Smooth muscle cell (in vitro differentiated cells): Measurements from ENCODE around the gene TTC16. TPM values are rescaled to one million over a fixed set of nuclear protein-coding genes. Genes with fewer than 3 reads are reported as not detected.

ENCODE experiments used
- polyA plus RNA-seq: library from polyadenylated mRNA; unstranded; fragments of >200 nt; fragmentation: Nextera tagmentation; extraction: Ambion mirVana; gene quantifications from 2 replicates; pipeline ENCODE4 v1.2.1, GENCODE V29; 2016
- total RNA-seq: library from RNA; depleted of rRNA; stranded (reverse); fragments of >200 nt; gene quantifications from 2 replicates; pipeline ENCODE4 v1.2.3, GENCODE V29; 2014

TTC16 gene
- total and polyA plus RNA-seq, 2 experiments from 2014 or later, result 0.22 TPM; not detected in 1

Other genes with a start within 250 kb of the TTC16 start
- gene STXBP1, start 103.8 kb upstream of the TTC16 start, total RNA-seq, result 22.4 and 39.5 TPM in 2 replicates
- gene STXBP1, start 103.8 kb upstream of the TTC16 start, polyA plus RNA-seq, result 22.8 and 26.7 TPM in 2 replicates
- gene CFAP157, start 9.1 kb upstream of the TTC16 start, total RNA-seq, result not detected in 2 replicates
- gene CFAP157, start 9.1 kb upstream of the TTC16 start, polyA plus RNA-seq, result 0.33 and 0.41 TPM in 2 replicates
- gene PTRH1, start 416 bp upstream of the TTC16 start, total RNA-seq, result 5.6 and 11.9 TPM in 2 replicates
- gene PTRH1, start 416 bp upstream of the TTC16 start, polyA plus RNA-seq, result 33.8 and 34.7 TPM in 2 replicates
- 6.5 and 7.3 TPM in 2 replicates for gene TOR2A, start 19.2 kb downstream of the TTC16 start, total RNA-seq
- gene TOR2A, start 19.2 kb downstream of the TTC16 start, polyA plus RNA-seq, result 11.5 and 12.3 TPM in 2 replicates
- gene SH2D3C, start 62.6 kb downstream of the TTC16 start, total RNA-seq, result 1.5 TPM in 1 of 2 replicates, not detected in the other
- gene SH2D3C, start 62.6 kb downstream of the TTC16 start, polyA plus RNA-seq, result 0.54 and 0.83 TPM in 2 replicates
- gene CDK9, start 70.0 kb downstream of the TTC16 start, total RNA-seq, result 38.2 and 48.0 TPM in 2 replicates
- gene CDK9, start 70.0 kb downstream of the TTC16 start, polyA plus RNA-seq, result 61.4 and 68.6 TPM in 2 replicates
- 9.2 and 12.9 TPM in 2 replicates for gene FPGS, start 86.8 kb downstream of the TTC16 start, total RNA-seq
- gene FPGS, start 86.8 kb downstream of the TTC16 start, polyA plus RNA-seq, result 26.2 and 34.9 TPM in 2 replicates
- 11.1 and 12.6 TPM in 2 replicates for gene ENG, start 138.6 kb downstream of the TTC16 start, total RNA-seq
- 42.4 and 54.1 TPM in 2 replicates for gene ENG, start 138.6 kb downstream of the TTC16 start, polyA plus RNA-seq
- gene AK1, start 161.6 kb downstream of the TTC16 start, total RNA-seq, result 22.2 and 52.4 TPM in 2 replicates
- gene AK1, start 161.6 kb downstream of the TTC16 start, polyA plus RNA-seq, result 97.8 and 115 TPM in 2 replicates
- gene ST6GALNAC6, start 183.5 kb downstream of the TTC16 start, total RNA-seq, result 34.3 and 36.4 TPM in 2 replicates
- gene ST6GALNAC6, start 183.5 kb downstream of the TTC16 start, polyA plus RNA-seq, result 48.8 and 65.8 TPM in 2 replicates
- 5.3 and 22.5 TPM in 2 replicates for gene ST6GALNAC4, start 201.0 kb downstream of the TTC16 start, total RNA-seq
- gene ST6GALNAC4, start 201.0 kb downstream of the TTC16 start, polyA plus RNA-seq, result 12.1 and 13.6 TPM in 2 replicates
- 1.1 and 9.2 TPM in 2 replicates for gene PIP5KL1, start 214.7 kb downstream of the TTC16 start, total RNA-seq
- gene PIP5KL1, start 214.7 kb downstream of the TTC16 start, polyA plus RNA-seq, result 2.7 and 9.7 TPM in 2 replicates
- 23.6 and 26.0 TPM in 2 replicates for gene DPM2, start 221.8 kb downstream of the TTC16 start, total RNA-seq
- 68.5 and 72.8 TPM in 2 replicates for gene DPM2, start 221.8 kb downstream of the TTC16 start, polyA plus RNA-seq